ENCODE data around the gene CFAP97.
"Not testable (repeated sequence)": the region's sequence is repeated elsewhere in the genome, so short reads cannot be mapped to it uniquely, and the experiment has no call there.

CFAP97 gene

DNA sequence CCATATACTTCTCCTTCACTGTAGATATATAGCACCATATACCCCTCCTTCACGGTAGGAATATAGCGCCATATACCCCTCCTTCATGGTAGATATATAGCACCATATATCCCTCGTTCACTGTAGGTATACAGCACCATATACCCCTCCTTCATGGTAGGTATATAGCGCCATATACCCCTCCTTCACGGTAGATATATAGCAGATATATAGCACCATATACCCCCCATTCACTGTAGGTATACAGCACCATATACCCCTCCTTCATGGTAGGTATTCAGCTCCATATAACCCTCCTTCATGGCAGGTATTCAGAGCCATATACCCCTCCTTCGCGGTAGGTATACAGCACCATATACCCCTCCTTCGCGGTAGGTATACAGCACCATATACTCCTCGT is 18.1 kb upstream of the CFAP97 start:
- DNase-seq = no peak

DNA sequence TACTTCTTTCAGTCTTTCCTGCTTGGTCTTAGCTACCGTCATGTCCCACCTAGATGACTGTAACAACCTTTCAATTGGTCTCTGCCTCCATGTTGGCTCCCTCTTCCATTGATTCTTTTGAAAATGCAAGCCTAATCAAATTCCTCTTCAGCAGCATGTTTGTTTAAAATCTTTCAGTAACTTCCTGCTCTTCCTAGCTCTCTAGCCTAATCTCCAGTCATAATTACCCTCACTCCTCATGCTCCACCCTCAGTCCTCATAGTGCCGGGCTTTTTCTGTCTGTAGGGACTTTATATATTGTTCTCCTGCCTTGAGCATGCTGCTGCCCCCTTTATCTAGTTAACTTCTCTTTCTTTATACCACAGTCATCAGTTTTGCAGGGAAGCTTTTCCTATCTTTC is 17.7 kb upstream of the CFAP97 start:
- no peak for DNase-seq

DNA sequence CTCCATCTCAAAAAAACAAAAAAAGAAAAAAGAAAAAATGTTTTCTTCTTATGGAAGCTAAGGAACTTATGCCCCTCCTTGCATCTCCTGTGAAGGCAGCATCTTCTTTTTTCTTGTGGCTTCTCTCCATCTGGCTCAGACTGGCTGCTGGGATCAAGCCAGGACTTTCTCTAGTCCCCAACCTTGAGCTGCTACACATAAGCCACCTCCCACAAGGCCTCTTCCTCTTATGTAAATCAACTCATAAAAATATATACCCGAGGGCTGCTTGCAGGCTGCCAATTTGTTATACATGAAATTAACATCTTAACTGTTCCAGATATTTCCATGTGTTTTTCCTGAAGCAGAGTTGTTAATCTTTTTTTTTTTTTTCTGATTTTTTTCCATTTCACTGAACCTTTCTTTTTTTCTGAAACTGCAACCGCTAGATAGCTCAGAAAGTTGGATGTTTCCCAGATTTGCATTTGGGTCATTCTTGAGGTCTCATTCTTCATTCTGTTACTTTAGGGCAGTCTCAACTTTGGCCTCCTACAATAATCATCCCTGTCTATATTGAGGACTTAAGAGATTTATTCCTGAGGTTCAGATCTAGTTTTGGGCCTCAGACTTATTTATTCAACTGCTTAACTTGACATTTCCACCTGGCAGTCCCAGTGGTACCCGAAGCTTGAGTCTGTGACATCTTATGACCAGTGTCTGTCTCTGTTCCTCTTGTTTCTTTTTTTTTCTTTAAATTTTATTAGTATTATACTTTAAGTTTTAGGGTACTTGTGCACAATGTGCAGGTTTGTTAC is 15.9 kb upstream of the CFAP97 start:
- DNase-seq = no peak

DNA sequence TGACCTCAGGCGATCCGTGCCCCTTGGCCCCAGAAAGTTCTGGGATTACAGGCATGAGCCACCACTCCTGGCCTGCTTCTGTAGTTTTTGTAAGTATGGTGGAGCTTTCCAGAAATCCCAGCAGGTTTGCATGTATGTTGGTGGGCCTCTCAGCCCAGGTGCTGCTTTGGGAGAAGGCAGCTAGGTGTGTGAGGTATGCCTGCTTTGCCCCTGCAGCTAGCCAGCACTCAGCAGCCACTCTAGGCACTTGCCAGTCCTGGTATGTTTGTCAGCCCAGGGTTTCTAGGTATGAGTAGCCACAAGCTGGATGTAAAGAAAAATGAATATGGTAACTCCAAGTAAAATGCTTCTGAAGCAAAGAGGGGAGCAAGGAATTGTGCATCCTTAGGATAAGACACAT is 14.5 kb upstream of the CFAP97 start:
- DNase-seq = no peak

DNA sequence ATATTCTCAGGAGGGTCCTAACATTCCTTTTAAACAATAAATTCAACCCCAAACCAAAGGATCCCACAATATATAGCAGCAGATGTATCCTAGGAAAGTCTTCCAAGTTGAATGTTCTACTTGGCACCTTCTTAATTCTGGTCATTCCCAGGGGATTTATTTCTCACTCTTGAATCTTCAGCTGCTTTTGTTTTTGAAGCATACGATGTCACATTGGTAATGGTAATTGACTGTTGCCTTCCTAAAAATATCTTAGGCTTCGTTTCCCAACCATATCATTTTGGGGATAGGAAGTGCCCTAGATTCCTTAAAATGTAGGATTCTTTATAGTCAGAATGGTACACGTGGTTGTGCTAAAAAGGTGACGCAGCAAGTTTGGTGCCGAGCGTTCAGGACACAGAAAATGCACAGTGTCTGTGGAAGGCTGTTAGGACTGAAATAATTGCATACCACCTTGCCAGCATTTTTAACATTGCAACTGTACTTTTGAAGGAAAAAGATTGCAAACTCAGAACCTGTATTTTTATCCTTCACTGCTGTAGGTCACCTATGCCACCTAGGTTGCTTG is 13.7 kb upstream of the CFAP97 start:
- DNase-seq = no peak

DNA sequence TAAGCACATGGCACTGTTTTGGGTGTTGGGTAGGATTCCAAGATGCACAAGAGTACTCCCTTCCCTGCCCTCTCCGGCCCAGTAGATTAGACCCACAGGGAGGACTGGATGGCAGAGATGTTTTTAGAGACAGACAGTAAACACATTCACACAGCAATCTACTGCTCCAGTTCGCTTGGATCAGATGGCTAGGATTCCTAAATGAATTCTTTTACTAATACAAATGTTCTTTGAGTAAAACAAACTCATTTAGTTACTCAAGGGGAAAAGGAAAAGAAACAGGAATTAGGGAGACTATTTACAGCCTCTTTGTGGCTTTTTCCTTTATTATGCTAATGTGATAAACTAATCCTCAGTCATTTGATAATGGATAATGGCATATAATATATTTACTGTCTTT is 11.5 kb upstream of the CFAP97 start:
- DNase-seq = no peak

DNA sequence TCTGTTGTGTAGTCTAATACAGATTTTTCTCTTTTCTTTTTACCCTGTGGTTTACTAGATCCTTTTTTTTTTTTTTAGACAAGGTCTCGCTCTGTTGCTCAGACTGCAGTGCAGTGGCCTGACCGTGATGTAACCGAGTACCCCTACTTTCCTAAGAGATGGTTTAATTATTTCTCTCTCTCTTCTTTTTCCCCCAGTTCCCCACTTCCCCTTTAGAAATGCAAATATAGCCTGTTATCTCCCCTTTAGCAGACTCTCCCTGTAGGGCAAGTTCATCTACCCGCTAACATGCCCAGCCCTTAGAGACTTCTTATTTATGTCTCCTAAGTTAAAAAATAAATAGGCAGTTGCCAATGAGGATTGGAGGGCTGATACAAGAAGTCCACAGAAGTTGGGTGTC is 10.1 kb upstream of the CFAP97 start:
- no peak for DNase-seq

DNA sequence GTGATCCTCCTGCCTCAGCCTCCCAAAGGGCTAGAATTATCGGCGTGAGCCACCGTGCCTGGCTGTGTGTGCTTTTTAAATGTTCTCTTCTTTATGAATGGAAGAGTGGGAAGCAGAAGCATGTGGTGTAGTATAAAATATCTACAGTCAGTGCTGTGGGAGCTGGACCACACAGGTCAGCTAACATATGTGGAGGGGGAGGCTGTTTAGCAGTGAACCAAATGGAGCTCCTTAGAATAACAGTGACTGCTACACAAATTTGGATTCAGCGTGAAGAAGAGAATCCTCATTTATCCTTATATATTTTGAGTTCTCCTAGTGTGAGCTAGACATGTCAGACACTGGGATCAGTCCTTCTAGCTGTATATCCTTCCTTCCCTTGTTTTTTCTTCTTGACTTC is 8.8 kb upstream of the CFAP97 start:
- no peak for DNase-seq

DNA sequence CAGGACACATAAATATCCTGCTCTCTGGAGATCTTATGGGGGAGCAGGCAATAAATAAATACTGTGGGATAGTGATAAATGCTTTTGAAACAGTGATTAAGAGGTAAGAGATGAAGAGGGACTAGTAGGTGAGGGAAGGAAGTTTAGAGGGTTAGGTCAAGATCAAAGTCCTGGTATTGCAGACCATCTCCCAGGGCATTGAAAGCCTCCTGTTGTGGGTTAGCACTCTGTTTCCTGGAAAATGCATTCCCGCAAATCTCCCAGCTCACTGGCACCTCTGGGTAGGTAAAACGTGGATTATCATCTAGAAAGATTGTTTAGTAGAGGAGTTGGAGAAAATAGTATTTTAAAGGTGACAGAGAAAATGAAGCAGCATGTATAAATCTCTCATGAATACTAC is 7.8 kb upstream of the CFAP97 start:
- no peak for DNase-seq

DNA sequence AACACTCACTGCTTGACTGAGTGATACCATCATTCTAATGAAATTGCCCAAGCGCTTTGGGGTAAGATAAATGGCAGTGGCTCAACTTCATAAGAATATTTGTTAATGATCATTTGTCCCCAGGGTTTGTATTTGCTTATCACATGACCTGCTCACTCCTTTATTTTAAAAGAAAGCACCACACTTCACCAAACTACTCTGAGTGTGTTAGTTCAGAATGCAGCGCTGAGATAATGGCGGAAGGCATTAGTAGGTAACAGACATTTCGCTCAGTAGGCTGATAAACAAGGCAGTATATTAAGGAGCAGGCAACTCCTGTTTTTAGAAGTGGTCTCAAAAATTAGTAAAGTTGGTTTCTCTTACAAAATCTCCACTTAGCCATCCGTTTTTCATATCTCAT is 7.2 kb upstream of the CFAP97 start:
- DNase-seq = no peak

DNA sequence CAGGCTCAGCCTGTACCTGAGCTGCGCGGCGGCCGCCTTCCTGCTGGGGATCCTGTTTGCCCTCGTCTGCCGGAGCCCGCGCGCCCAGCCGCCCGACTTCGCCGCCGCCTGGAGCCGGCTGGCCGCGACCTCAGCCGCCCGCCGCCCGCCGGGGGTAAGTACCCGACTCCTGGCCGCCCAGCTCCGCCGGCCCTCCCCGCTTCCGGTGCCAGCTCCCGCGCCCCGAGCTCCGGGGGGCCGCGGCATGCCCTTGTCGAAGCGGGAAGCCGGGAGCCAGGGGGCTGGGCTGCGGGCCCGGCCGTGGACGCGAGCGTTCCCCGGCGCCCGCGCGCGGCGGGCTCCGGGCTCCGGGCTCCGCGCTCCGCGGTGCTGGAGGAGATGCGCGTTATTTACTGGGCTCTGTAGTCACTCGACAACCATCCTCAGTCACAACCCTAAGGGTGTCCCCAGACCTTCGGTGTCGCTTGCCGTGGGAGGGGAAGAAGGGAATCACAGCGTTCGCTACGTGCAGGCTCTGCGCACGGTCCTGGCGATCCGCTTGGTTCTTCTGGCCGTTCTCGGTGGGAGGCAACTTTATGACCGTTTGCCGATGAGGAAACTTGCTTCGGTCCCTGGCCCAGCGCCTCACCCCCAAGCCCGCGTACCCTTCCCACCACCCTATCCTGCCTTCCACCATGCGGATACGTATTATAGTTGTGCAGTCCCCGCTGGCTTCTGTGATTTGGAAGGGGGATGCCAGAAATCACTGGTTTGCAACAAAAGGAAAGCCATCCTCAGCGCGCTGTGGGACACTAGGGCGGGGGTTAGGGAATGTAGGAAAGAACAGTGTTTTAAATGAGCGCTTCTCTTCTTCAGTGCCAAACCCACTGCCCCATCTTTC is 6.5 kb upstream of the CFAP97 start:
- DNase-seq = peak; percentile 41 to 43

DNA sequence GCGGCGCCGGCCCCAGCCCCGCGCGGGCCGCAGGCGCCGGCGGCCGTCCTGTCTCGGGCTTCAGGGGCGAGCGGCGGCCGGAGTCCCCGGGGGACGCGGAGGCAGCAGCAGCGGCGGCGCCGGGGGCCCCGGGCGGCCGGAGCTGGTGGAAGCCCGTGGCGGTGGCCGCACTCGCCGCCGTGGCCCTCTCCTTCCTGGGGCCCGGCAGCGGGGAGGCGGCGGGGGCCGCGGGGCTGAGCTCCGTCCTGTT is 6.0 kb upstream of the CFAP97 start:
- not testable (repeated sequence) for DNase-seq

DNA sequence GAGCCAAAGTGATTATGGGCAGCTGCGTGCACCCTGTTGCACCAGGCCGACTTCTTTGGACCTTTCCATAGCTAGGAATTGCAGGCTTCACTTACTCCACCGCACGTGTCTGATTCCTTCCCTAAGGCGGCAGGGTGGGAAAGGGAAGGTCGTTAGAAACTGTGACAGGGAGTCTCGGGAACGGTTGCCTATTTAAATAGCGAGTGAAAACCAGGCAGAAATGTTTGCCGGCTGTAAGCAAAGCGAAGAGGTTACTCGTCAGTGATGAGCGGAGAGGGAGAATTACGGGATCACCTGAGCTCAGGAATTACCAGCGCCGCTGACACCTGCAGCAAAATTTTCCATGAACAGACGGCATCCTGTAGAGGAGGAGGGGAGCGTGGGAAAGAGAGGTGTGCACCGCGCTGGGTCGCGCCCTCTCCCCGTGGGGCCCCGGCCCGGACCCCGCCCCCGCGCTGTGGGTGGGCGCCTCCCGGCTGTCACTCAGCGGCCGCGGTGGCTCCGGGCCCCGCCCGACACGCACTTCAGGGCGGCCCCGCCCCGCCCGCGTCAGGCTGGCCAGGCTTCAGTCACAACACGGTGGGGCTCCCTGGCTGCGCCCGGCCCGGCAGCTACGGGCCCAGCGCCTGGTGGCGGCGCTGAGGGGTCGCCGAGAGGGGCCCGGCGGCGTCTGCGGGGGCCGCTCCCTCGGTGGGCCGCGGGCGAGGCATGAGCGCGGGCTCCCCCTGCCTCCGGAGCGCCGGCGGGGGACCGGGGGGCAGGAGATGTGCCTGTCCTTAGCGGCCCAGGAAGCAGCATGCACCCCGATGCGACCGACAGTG is 5.4 kb upstream of the CFAP97 start, which contains the start of gene SNX25:
Gene SNX25, plus strand, starts transcription at position 568 of the 821 bp plus-strand sequence. Its CDS starts 229 bp downstream, at position 797.
- DNase-seq = peak; percentile 84 to 87

DNA sequence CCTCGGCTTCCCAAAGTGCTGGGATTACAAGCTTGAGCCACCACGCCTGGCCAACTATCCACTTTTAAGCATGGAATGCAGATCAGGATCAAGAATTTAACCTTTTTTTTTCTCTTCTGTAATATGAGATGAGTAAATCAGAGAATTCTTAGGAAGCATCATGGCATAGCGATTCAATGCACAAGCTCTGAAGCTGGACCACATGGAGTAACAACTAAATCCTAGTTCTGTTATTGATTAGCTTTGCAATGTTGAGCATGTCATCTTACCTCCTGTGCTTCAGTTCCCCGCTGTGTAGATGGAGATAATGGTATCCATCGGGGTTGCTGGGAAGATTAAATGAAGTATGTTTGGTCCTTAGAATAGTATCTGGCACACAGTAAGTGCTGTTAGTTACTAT is 3.7 kb upstream of the CFAP97 start:
- DNase-seq = no peak

DNA sequence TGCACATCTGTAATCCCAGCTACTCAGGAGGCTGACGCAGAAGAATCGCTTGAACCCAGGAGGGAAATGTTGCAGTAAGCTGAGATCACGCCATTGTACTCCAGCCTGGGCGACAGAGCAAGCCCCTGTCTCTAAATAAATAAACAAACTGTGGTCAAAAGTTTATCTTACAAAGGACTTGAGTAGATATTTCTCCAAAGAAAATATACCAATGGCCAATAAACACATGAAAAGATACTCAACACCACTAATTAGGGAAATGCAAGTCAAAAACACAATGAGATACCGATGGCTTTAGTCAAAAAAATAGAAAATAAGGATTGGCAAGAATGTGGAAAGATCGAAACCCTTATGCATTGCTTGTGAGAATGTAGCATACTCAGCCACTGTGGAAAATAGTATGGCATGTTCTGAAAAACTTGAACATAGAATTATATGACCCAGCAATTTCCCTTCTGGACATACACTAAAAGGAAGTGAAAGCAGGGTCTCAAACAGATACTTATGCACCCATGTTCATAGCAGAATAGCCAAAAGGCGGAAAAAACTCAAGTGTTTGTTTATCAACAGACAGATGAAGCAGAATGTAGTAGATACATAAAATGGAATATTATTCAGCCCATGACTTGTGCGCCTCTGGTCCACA is 2.0 kb upstream of the CFAP97 start:
- no peak for DNase-seq

DNA sequence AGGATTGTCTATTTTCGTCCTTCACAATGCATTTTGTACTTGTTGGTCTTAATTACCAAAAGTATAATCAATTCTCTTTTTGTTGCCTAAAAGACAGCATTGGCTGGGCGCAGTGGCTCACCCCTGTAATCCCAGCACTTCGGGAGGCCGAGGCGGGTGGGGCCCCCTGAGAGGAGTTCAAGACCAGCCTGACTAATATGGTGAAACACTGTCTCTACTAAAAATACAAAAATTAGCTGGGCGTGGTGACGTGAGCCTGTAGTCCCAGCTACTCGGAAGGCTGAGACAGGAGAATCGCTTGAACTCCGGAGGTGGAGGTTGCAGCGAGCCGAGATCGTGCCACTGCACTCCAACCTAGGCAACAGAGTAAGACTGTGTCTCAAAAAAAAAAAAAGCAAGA is 1.3 kb upstream of the CFAP97 start:
- not testable (repeated sequence) for DNase-seq

DNA sequence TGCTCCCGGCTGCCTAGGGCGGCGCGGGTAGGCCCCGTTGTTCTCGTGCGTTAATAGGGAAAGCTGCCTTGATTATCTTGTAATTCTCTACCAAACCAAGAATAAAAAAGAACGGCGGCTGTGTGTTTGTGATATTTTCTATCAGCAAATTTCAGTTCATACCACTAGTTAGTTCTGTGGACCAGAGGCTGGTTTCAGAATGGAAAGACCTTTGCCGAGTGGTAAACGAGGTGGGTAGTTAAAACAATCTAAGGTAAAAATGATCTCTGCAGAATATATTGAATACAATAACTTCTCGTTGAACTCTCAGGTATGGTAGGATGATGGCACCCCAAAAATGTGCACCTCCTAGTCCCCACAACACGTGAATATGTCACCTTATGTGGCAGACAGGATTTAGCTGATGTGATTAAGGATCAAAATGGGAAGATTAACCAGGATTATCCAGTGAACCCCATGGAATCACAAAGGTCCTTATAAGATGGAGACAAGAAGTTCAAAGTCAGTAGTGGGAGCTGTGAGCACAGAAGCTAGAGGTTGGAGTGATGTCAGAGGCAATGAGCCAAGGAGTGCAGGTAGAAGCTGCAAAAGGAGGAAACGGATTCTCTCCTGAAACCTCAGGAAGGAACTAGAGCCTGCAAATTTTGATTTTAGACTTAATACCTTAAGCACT is 574 bp upstream of the CFAP97 start:
- no peak for DNase-seq

DNA sequence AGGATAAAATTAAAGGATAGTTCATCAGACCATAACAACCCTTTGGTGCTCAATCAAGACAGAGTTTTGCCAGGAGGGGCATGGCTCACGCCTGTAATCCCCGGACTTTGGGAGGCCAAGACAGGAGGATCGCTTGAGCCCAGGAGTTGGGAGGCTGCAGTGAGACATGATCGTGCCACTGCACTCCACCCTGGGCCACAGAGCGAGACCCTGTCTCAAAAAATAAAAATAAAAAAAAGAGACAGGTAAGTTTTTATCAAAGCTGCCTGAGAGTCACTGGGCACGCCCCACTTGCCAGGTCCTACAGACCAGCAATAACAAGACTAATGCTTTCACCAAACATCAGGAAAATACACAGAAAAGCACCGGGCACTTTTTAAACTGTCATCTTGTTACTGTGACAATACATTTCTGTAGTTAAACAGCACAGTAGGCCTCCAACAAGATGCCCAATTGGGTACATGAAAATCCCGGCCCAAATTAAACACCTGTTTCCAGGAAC is 765 bp downstream of the CFAP97 start:
- no peak for DNase-seq

DNA sequence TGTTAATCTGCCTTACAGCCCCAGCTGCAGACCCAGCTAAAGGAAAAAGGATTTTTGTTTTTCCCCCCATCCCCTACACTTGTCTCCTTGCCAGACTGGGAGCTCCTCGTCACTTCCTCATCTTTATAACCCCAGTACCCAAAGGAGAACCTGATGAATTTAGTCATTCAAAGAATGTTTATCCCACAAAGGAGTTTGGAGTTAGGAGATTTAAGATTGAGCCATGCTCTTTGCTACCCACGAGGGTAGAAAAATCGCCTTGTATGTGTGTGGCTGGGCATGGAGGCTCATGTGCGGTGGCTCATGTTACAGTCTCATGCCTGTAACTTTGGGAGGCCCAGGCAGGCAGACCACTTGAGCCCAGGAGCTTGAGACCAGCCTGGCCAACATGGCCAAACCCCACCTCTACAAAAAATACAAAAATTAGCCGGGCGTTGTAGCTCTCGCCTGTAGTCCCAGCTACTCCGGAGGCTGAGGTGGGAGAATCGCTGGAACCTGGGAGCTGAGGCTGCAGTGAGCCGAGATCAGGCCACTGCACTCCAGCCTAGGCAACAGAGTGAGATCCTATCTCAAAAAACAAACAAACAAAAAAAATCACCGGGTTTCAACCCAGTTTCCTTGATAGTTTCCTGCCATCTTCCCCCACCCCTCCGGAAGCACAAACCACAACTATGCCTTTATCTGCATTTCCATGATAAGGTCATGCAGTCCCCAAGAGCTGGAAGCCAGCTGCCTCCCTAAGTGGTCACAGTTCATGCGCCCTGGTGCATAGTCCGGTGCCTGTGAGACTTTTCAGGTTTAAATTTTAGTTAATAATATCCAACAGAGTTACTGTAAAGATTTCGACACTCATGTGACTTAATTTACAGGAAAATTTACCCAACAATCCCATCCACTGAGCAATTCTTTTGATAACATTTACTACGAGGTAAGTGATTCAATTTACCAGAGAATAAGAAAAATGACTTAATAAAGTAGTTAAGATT is 1.5 kb downstream of the CFAP97 start:
- peak; percentile 9 to 24 for DNase-seq

DNA sequence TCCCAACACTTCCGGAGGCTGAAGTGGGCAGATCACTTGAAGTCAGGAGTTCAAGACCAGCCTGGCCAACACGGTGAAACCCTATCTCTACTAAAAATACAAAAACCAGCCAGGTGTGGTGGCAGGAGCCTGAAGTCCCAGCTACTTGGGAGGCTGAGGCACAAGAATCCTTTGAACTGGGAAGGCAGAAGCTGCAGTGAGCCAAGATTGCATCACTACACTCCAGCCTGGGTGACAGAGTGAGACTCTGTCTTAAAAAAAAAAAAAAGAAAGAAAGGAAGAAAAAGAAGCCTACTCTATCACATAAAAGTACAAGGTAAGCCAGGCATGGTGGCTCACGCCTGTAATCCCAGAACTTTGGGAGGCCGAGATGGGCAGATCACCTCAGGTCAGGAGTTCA is 5.6 kb downstream of the CFAP97 start:
- DNase-seq = not testable (repeated sequence)

DNA sequence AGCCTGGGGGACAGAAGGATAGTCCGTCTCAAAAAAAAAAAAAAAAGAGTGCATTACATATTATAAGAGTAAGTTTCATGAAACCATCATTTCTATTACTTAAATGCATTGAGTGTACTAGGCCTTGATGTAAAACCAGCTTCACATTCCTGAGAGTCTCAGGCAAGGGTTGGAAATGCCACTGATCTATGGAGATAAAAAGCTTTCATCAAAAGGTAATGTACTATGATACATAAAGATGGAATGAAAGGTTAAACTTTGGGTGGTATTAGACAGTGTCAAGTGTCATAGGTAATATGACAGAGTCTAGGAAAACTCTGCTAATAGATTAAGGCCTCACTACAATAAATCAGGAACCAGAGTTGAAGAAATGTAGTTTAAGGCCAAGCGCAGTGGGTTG is 7.4 kb downstream of the CFAP97 start:
- no peak for DNase-seq

Data from activated CD4-positive, alpha-beta T cell treated with anti-CD3 and anti-CD28 coated beads for 4 hours (primary cell).